Measurements from ENCODE around the gene KNTC1. TPM values are rescaled to one million over a fixed set of nuclear protein-coding genes. Genes with fewer than 3 reads are reported as not detected.

The KNTC1 gene
- total RNA-seq, 2 donors from 2014 or later: 86.7 to 115 TPM

DNA sequence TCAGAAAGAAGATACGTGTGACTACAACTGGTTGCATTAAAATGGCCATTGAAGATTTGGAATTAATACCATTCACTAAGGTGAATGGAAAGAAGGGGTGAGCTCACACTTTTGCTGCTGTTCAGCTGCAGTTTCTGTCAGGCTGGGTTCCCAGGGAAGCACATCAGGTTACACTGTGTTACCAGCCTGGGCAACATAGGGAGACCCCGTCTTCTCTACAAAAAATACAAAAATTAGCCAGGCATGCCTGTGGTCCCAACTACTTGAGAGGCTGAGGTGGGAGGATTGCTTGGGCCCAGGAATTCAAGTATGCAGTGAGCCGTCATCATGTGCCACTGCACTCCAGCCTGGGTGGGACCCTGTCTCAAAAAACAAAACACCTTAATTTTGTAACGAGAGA, 13.4 kb upstream of the KNTC1 start:
- H3K4me3 ChIP-seq (ENCODE audit: low read length): no peak overlapping the region
- no peaks in the 10 kb centered on the region for H3K4me1 ChIP-seq (ENCODE audit: control insufficient read depth, insufficient read depth, low read length)
- H3K36me3 Mint-ChIP-seq (ENCODE audit: low read depth): peaks cover 93% of the 10 kb centered on the region
- H3K27me3 Mint-ChIP-seq (ENCODE audit: insufficient read depth): no peaks in the 10 kb centered on the region
- H3K27ac Mint-ChIP-seq: peak overlapping the region; percentile 55
- no peaks in the 10 kb centered on the region for H3K27me3 ChIP-seq (ENCODE audit: control insufficient read depth, insufficient read depth, low read length, poor library complexity, severe bottlenecking)
- 95 to 98% methylated on average over 4 of the region's 4 CpGs for WGBS, 2 experiments (ENCODE audit: insufficient coverage in 1 of 2, insufficient read length in 1 of 2)
- H3K9ac ChIP-seq (ENCODE audit: extremely low read depth, low read length, poor library complexity, severe bottlenecking): no peak overlapping the region
- H3K9me3 Mint-ChIP-seq: no peaks in the 10 kb centered on the region
- no peak for TF ChIP-seq CTCF (conservative IDR thresholded peaks at IDR 0.05)
- H3K27ac ChIP-seq (ENCODE audit: low read depth, low read length): no peak overlapping the region
- DNase-seq: peak; percentile 45
- H3K36me3 ChIP-seq (ENCODE audit: control insufficient read depth, insufficient read depth, low read length): peaks cover 98% of the 10 kb centered on the region
- H3K4me1 Mint-ChIP-seq: no peaks in the 10 kb centered on the region
- no peak overlapping the region for H3K4me3 Mint-ChIP-seq
- H3K9me3 ChIP-seq (ENCODE audit: control insufficient read depth, low read length): no peaks in the 10 kb centered on the region

DNA sequence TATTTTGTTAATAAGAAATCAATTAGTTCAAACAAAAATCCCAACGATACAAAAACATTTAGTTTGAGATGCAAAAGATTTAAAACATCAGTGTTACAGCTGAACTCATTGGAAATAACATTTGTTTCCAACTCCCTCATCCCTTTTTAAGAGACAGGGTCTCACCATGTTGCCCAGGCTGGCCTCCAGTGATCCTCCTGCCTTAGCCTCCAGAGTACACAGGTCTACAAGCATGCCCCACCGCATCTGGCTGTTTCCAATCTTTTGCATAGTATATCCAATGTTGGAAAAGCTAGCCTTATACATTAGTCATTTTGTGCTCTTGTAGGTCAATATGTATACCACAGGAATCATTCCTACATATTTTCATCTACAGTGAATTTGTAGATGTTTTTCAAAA, 11.8 kb upstream of the KNTC1 start:
- H3K27ac Mint-ChIP-seq: no peak overlapping the region
- no peaks in the 10 kb centered on the region for H3K4me1 ChIP-seq (ENCODE audit: control insufficient read depth, insufficient read depth, low read length)
- H3K9me3 ChIP-seq (ENCODE audit: control insufficient read depth, low read length): no peaks in the 10 kb centered on the region

GRCh38 chr12:122516544-122517361, 10.3 kb upstream of the KNTC1 start:
- Histone ChIP-seq H3K4me3 (ENCODE audit: low read length) (no peak overlapping the region), H3K36me3 (ENCODE audit: control insufficient read depth, insufficient read depth, low read length) (peaks cover 98% of the 10 kb centered on the region), H3K27me3 (ENCODE audit: control insufficient read depth, insufficient read depth, low read length, poor library complexity, severe bottlenecking) (no peaks in the 10 kb centered on the region), H3K4me1 (ENCODE audit: control insufficient read depth, insufficient read depth, low read length) (no peaks in the 10 kb centered on the region), H3K27ac (ENCODE audit: low read depth, low read length) (no peak overlapping the region), H3K9ac (ENCODE audit: extremely low read depth, low read length, poor library complexity, severe bottlenecking) (no peak overlapping the region), H3K9me3 (ENCODE audit: control insufficient read depth, low read length) (no peaks in the 10 kb centered on the region)
- 92 to 98% methylated on average over 9 to 13 of the region's 13 CpGs for WGBS, 2 experiments (ENCODE audit: insufficient coverage in 1 of 2, insufficient read length in 1 of 2)
- H3K4me3 Mint-ChIP-seq: no peak overlapping the region
- no peak for DNase-seq
- TF ChIP-seq CTCF (conservative IDR thresholded peaks at IDR 0.05): no peak
- H3K27me3 Mint-ChIP-seq (ENCODE audit: insufficient read depth): no peaks in the 10 kb centered on the region
- no peaks in the 10 kb centered on the region for H3K9me3 Mint-ChIP-seq
- H3K4me1 Mint-ChIP-seq: no peaks in the 10 kb centered on the region
- peaks cover 92% of the 10 kb centered on the region for H3K36me3 Mint-ChIP-seq (ENCODE audit: low read depth)
- H3K27ac Mint-ChIP-seq: peak overlapping the region; percentile 62

More for the DNA sequence above, 11.8 kb upstream of the KNTC1 start:
- Histone ChIP-seq H3K27me3 (ENCODE audit: control insufficient read depth, insufficient read depth, low read length, poor library complexity, severe bottlenecking) (no peaks in the 10 kb centered on the region), H3K27ac (ENCODE audit: low read depth, low read length) (no peak overlapping the region), H3K9ac (ENCODE audit: extremely low read depth, low read length, poor library complexity, severe bottlenecking) (no peak overlapping the region), H3K36me3 (ENCODE audit: control insufficient read depth, insufficient read depth, low read length) (peaks cover 98% of the 10 kb centered on the region), H3K4me3 (ENCODE audit: low read length) (no peak overlapping the region)
- Mint-ChIP-seq H3K4me3 (no peak overlapping the region), H3K9me3 (no peaks in the 10 kb centered on the region), H3K27me3 (ENCODE audit: insufficient read depth) (no peaks in the 10 kb centered on the region), H3K4me1 (no peaks in the 10 kb centered on the region), H3K36me3 (ENCODE audit: low read depth) (peaks cover 91% of the 10 kb centered on the region)
- TF ChIP-seq CTCF (conservative IDR thresholded peaks at IDR 0.05): no peak
- DNase-seq: peak; percentile 46
- 100% methylated on average over 2 of the region's 2 CpGs; no CpG with 5 or more reads in 1 of the 2 experiments for WGBS, 2 experiments (ENCODE audit: insufficient coverage in 1 of 2, insufficient read length in 1 of 2)
